GM23248 (cell line): ENCODE results near the gene PIEZO1.

Source experiments
- EZH2 ChIP-seq: fragments of 200-600 bp; sonication (generic); IDR thresholded peaks from 2 replicates; pipeline ENCODE4 v1.6.1; 2018; ENCODE audit warnings: antibody characterized with exemption, mild to moderate bottlenecking; ENCODE audit not compliant: insufficient read depth, poor library complexity, severe bottlenecking
- EZH2phosphoT487 ChIP-seq: fragments of 200-600 bp; sonication (generic); IDR thresholded peaks from 2 replicates; pipeline ENCODE4 v1.6.1; 2018; ENCODE audit warnings: antibody characterized with exemption, moderate library complexity, mild to moderate bottlenecking, low read depth; ENCODE audit not compliant: insufficient read depth

DNA sequence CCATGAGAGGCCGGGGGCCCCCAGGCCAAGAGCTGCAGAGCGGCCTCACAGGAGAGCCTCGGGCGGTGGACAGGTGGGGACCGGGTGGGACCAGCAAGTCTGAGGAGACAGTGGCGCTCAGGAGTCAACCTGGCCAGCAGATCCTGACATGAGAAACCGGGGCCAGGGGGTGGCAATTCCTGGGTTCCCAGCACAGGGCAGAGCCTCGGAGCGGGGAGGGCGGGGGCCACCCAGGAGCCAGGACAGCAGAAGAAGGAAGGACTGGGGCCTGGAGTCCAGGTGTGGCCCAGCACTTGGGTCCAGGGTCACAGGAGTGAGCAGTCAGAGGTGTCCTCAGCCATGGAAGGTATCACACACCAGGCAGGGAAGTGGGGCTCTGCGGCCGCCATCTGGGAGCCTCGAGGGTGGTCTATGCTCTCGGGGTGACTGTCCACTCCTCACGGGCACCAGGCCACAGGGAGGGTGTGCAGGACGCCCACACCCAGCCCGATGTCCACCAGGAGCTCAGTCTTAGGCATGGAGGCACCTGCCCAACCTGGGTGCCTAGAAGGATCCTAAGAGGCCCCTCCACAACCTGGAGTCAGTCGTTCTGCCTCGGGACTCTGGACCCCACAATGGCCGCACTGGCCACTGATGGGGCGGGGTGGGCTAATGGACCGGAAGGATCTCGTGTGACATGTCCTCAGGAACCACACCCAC lies 29.1 kb downstream of the PIEZO1 start:
- TF ChIP-seq EZH2 (no peak), EZH2phosphoT487 (no peak)
